Measurements from ENCODE around the gene CCDC70.

- TF ChIP-seq, protein P1, sequence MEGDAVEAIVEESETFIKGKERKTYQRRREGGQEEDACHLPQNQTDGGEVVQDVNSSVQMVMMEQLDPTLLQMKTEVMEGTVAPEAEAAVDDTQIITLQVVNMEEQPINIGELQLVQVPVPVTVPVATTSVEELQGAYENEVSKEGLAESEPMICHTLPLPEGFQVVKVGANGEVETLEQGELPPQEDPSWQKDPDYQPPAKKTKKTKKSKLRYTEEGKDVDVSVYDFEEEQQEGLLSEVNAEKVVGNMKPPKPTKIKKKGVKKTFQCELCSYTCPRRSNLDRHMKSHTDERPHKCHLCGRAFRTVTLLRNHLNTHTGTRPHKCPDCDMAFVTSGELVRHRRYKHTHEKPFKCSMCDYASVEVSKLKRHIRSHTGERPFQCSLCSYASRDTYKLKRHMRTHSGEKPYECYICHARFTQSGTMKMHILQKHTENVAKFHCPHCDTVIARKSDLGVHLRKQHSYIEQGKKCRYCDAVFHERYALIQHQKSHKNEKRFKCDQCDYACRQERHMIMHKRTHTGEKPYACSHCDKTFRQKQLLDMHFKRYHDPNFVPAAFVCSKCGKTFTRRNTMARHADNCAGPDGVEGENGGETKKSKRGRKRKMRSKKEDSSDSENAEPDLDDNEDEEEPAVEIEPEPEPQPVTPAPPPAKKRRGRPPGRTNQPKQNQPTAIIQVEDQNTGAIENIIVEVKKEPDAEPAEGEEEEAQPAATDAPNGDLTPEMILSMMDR (IDR thresholded peaks at IDR 0.05; ENCODE audit: poor library complexity, severe bottlenecking) = no peak
- no peak for TF ChIP-seq POLR2AphosphoS5 (IDR thresholded peaks at IDR 0.05)
- TF ChIP-seq SMC3 (conservative IDR thresholded peaks at IDR 0.05; ENCODE audit: poor library complexity) = no peak
- TF ChIP-seq EP300 (conservative IDR thresholded peaks at IDR 0.05; ENCODE audit: poor library complexity, severe bottlenecking) = no peak
- TF ChIP-seq MXI1 (conservative IDR thresholded peaks at IDR 0.05; ENCODE audit: poor library complexity, severe bottlenecking) = no peak
- TF ChIP-seq EZH2 (IDR thresholded peaks at IDR 0.05; ENCODE audit: borderline replicate concordance, insufficient read depth, low read length, poor library complexity, severe bottlenecking) = no peak
- no peak for TF ChIP-seq RAD21 (conservative IDR thresholded peaks at IDR 0.05)
These were observed 17.4 kb downstream of the CCDC70 start for GRCh38 chr13:51879133-51879532.

Measured in neural cell (in vitro differentiated cells).